Tibial artery (tissue), 4 donors: ENCODE data around the gene SLC44A5.

ENCODE experiments used
- DNase-seq, 2 donors: peaks; one replicate each; pipeline ENCODE4 v3.0.0-alpha.2; 2019
- H3K27ac ChIP-seq, 2 donors: fragments of 200-600 bp; sonication (generic) in 1 of 2; 1 replicate in 1 of 2; 2 replicates in 1 of 2; pipeline ENCODE4 v1.5.1; 2018 to 2019; ENCODE audit warnings: mild to moderate bottlenecking in 1 of 2
- H3K27me3 ChIP-seq, 2 donors: fragments of 200-600 bp; sonication (generic) in 1 of 2; one replicate each; pipeline versions ENCODE4 v1.5.1 to v1.6.0; 2016 to 2019
- H3K36me3 ChIP-seq, 3 donors: fragments of 200-600 bp; sonication (generic) in 2 of 3; one replicate each; pipeline ENCODE4 v1.5.1; 2016 to 2019; ENCODE audit warnings: mild to moderate bottlenecking in 2 of 3
- H3K4me1 ChIP-seq, 4 donors: fragments of 200-600 bp; sonication (generic) in 2 of 4; 1 replicate in 3 of 4; 2 replicates in 1 of 4; pipeline ENCODE4 v1.5.1; 2016 to 2019
- H3K4me3 ChIP-seq, 2 donors: fragments of 200-600 bp; sonication (generic) in 1 of 2; 1 replicate in 1 of 2; 2 replicates in 1 of 2; pipeline ENCODE4 v1.5.1; 2018 to 2019; ENCODE audit warnings: mild to moderate bottlenecking in 2 of 2
- H3K9me3 ChIP-seq, 3 donors: fragments of 200-600 bp; sonication (generic) in 1 of 3; one replicate each; pipeline ENCODE4 v1.5.1; 2016 to 2019
- intact Hi-C: fragments of 100-400 bp; cut with DNase I; formaldehyde crosslinking; loops from one replicate; pipeline ENCODE4 v1.15.0; 2023; ENCODE audit warnings: low total_unique reads
- TF ChIP-seq, protein P1 (sequence below), 2 experiments: fragments of 200-600 bp in 1 of 2; fragments of 450-650 bp in 1 of 2; IDR thresholded peaks; one replicate each; pipeline ENCODE4 v1.5.1; 2017 to 2019; ENCODE audit warnings: antibody characterized with exemption in 2 of 2, mild to moderate bottlenecking in 1 of 2, moderate library complexity in 1 of 2

The SLC44A5 gene

DNA sequence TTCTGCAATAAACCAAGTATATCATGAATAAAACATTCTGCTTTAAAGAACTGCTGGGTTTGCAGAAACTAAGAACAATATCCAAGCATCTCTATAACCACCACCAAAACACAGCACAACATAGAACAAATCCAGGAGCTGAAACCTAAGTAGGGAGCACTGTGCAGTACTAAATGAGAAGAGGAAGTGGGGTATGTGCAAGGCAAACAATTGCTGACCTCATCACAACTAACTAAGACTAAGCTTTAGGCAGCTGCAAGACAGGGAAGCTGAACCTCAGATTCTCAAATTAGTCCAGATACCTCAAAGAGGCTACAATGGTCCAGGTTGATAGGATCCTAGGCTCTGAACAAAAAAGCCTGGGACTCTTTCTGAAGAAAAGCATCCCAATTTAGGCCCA lies 172.6 kb downstream of the SLC44A5 start:
- intact Hi-C loops, result no loop called here
- H3K4me3 ChIP-seq, result no peak overlapping the region
- TF ChIP-seq, protein P1, sequence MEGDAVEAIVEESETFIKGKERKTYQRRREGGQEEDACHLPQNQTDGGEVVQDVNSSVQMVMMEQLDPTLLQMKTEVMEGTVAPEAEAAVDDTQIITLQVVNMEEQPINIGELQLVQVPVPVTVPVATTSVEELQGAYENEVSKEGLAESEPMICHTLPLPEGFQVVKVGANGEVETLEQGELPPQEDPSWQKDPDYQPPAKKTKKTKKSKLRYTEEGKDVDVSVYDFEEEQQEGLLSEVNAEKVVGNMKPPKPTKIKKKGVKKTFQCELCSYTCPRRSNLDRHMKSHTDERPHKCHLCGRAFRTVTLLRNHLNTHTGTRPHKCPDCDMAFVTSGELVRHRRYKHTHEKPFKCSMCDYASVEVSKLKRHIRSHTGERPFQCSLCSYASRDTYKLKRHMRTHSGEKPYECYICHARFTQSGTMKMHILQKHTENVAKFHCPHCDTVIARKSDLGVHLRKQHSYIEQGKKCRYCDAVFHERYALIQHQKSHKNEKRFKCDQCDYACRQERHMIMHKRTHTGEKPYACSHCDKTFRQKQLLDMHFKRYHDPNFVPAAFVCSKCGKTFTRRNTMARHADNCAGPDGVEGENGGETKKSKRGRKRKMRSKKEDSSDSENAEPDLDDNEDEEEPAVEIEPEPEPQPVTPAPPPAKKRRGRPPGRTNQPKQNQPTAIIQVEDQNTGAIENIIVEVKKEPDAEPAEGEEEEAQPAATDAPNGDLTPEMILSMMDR (IDR thresholded peaks at IDR 0.05), result no peak

DNA sequence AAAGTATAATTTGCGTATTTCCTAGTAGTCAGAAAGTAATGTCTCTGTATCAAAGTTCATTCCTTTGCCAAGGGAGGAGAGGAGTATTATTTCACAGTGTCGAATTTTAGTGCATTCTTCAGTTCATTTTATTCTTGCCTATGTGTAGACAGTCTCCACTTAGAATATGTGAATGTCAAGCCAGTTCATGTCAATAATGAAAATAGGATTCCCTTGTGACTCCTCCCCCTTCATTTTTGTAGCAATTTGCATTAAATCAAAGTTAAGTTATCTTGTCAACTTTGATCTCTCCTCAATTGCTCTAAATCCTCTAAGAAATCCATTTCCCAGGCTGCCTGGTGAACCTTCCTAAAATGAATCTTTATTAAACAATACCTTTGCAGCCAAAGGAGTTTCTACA lies 179.1 kb downstream of the SLC44A5 start:
- TF ChIP-seq, protein P1 (IDR thresholded peaks at IDR 0.05), result no peak

More for the DNA sequence above, 172.6 kb downstream of the SLC44A5 start:
- no peak for DNase-seq
- Histone ChIP-seq H3K36me3 (no peaks in the 10 kb centered on the region), H3K4me1 (no peaks in the 10 kb centered on the region), H3K9me3 (no peaks in the 10 kb centered on the region), H3K27ac (no peak overlapping the region), H3K27me3 (no peaks in the 10 kb centered on the region)

DNA sequence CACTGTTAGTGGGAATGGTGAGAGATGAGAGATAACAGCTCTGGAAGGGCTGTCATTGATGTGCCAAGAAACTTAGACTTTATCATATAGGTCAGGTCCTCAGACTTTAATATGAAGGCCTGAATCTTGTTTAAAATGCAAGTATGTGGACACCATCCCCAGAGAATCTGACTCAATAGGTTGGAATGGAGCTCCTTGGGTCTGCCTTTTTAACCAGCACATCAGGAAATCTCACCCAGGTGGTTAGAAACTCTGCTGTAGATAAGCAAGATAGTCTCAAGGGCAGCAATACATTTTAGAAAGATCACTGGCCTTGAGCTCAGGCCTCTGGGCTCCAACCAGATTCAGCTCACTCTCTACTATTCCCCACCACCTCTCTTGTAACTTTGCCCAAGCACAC lies 180.4 kb downstream of the SLC44A5 start:
- Histone ChIP-seq H3K36me3 (no peaks in the 10 kb centered on the region), H3K27me3 (no peaks in the 10 kb centered on the region), H3K9me3 (no peaks in the 10 kb centered on the region), H3K4me1 (no peaks in the 10 kb centered on the region), H3K4me3 (no peak overlapping the region), H3K27ac (no peak overlapping the region)
- TF ChIP-seq, protein P1 (IDR thresholded peaks at IDR 0.05), result no peak
- intact Hi-C loops, result no loop called here
- no peak for DNase-seq

More for the DNA sequence above, 179.1 kb downstream of the SLC44A5 start:
- intact Hi-C loops, result no loop called here
- H3K4me1 ChIP-seq, result no peaks in the 10 kb centered on the region
- no peaks in the 10 kb centered on the region for H3K9me3 ChIP-seq
- no peaks in the 10 kb centered on the region for H3K27me3 ChIP-seq
- H3K27ac ChIP-seq, result no peak overlapping the region
- DNase-seq, result no peak
- no peak overlapping the region for H3K4me3 ChIP-seq
- no peaks in the 10 kb centered on the region for H3K36me3 ChIP-seq

DNA sequence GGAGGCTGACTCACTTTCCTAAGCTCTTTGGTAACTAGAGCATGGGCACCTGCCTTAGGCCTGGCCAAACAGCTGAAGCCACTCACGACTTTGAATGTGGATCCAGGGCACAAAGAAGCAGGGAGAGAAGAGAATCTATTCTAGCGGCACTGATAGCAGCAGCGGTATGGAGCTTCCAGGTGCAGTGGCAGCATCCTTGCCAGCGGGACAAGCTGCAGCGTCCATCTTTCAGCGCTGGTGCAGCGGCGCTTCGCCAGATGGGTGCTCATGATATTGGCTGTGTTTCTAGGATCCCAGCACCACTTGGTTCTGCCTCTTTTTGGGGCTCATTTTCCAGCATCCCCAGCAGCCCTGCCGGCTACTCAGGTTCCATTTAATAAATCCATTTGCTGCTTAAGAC lies 184.2 kb downstream of the SLC44A5 start:
- DNase-seq, result no peak
- Histone ChIP-seq H3K27me3 (no peaks in the 10 kb centered on the region), H3K4me3 (no peak overlapping the region), H3K27ac (no peak overlapping the region), H3K36me3 (no peaks in the 10 kb centered on the region), H3K9me3 (no peaks in the 10 kb centered on the region), H3K4me1 (no peaks in the 10 kb centered on the region)
- intact Hi-C loops, result no loop called here
- TF ChIP-seq, protein P1 (IDR thresholded peaks at IDR 0.05), result no peak

DNA sequence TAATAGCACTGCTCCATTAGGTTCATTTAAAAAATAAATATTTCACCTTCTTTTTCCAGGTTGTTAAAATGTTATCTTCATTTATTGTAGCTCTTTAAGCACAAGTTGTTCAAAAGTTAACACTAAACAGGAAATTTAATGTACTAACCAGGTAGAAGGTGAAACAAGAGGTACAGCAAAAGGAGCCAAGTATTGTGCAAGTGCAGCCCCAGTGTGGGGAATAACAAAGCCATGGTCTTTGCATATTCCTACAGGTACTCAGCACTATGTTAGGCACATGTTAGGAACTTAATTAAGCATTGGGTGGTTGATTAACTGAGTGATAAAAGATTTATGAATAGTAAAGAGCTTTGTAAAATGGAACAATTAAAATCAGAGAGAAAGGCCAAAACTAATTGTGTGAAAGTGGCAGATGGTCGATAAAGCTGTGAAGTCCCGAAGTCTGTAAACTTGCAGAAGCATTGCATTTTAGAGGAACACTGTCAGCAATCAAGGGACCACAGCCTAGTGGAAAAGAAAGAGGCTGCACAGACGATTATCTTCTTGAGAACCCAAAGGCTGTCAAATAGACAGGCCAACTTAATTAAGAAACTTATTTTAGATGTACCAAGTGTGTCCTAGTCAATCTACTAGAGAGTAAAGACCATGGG lies 185.8 kb downstream of the SLC44A5 start:
- DNase-seq, result no peak
- Histone ChIP-seq H3K4me1 (no peaks in the 10 kb centered on the region), H3K36me3 (no peaks in the 10 kb centered on the region), H3K27ac (no peak overlapping the region), H3K9me3 (no peaks in the 10 kb centered on the region), H3K27me3 (no peaks in the 10 kb centered on the region), H3K4me3 (no peak overlapping the region)
- TF ChIP-seq, protein P1 (IDR thresholded peaks at IDR 0.05), result no peak
- intact Hi-C loops, result no loop called here

DNA sequence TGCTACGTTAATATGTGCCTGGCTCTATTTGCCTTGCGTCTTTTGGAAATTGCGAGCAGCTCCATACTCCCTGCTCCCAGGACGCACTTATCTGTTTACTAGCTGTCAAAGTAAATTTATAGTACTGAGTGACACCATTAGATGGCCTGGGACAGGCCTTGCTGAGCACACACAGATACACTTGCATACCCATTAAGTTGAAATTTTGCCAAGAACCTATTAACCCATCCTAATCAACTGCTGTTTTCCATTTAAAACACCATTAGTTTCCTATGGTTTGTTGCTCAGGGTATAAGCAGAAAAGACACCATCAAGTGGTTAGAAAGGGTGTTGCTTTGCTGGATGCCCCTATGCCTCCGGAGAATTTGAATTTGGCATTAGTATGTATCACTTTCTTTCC lies 187.3 kb downstream of the SLC44A5 start:
- TF ChIP-seq, protein P1 (IDR thresholded peaks at IDR 0.05), result no peak
- no peak for DNase-seq
- Histone ChIP-seq H3K9me3 (no peaks in the 10 kb centered on the region), H3K4me1 (no peaks in the 10 kb centered on the region), H3K4me3 (no peak overlapping the region), H3K27ac (no peak overlapping the region), H3K36me3 (no peaks in the 10 kb centered on the region), H3K27me3 (no peaks in the 10 kb centered on the region)
- intact Hi-C loops, result no loop called here
